Common myeloid progenitor, CD34-positive (primary cell): ENCODE measurements around the gene RICTOR.

Experiments used
- CTCF ChIA-PET: fragments of 350-600 bp; sonication (Branson Sonifier 250); formaldehyde crosslinking; loops from one replicate; lab custom pipeline; 2021; ENCODE audit warnings: antibody characterized with exemption; lab: Charles Lee
- POLR2A ChIA-PET: fragments of 350-600 bp; sonication (Branson Sonifier 250); formaldehyde crosslinking; loops from one replicate; lab custom pipeline; 2021; ENCODE audit warnings: antibody characterized with exemption; lab: Charles Lee
- DNase-seq, 3 donors: peaks; one replicate each; pipeline versions ENCODE4 v3.0.0 to v3.0.0-alpha.2; 2013
- H3K27ac ChIP-seq, 2 experiments: 1 replicate in 1 of 2; 2 replicates in 1 of 2; pipeline ENCODE4 v1.7.0; 2013; ENCODE audit warnings: inconsistent platforms in 2 of 2, low read length in 2 of 2, mild to moderate bottlenecking in 2 of 2, low read depth in 1 of 2, moderate library complexity in 1 of 2; ENCODE audit not compliant: severe bottlenecking in 2 of 2, insufficient read depth in 1 of 2, poor library complexity in 1 of 2
- H3K27me3 ChIP-seq, 5 experiments: replicated peaks in 2 of 5; 1 replicate in 3 of 5; 2 replicates in 2 of 5; pipeline versions ENCODE4 v1.6.1 to v1.7.0; 2013; ENCODE audit warnings: low read length in 4 of 5, mild to moderate bottlenecking in 2 of 5, moderate library complexity in 2 of 5, inconsistent platforms in 1 of 5; ENCODE audit not compliant: insufficient read depth in 5 of 5, control insufficient read depth in 4 of 5
- H3K36me3 ChIP-seq, 4 experiments: 1 replicate in 2 of 4; 2 replicates in 2 of 4; pipeline versions ENCODE4 v1.6.1 to v1.7.0; 2013; ENCODE audit warnings: low read length in 3 of 4, control low read depth in 1 of 4, mild to moderate bottlenecking in 1 of 4; ENCODE audit not compliant: control insufficient read depth in 4 of 4, insufficient read depth in 4 of 4
- H3K4me1 ChIP-seq, 4 experiments: 1 replicate in 3 of 4; 2 replicates in 1 of 4; pipeline versions ENCODE4 v1.6.1 to v1.7.1; 2013; ENCODE audit warnings: low read length in 3 of 4, mild to moderate bottlenecking in 3 of 4, control low read depth in 1 of 4, inconsistent platforms in 1 of 4, moderate library complexity in 1 of 4; ENCODE audit not compliant: control insufficient read depth in 4 of 4, insufficient read depth in 4 of 4; ENCODE audit errors: control extremely low read depth in 1 of 4
- H3K4me3 ChIP-seq, 7 experiments: 1 replicate in 4 of 7; 2 replicates in 3 of 7; pipeline versions ENCODE4 v1.5.1 to v1.7.0; 2013; ENCODE audit warnings: mild to moderate bottlenecking in 7 of 7, low read length in 6 of 7, moderate library complexity in 6 of 7, inconsistent platforms in 2 of 7, low read depth in 2 of 7, control low read depth in 1 of 7; ENCODE audit not compliant: insufficient read depth in 4 of 7, control insufficient read depth in 1 of 7; ENCODE audit errors: extremely low read depth in 1 of 7
- H3K9me3 ChIP-seq, 5 experiments: 1 replicate in 4 of 5; 2 replicates in 1 of 5; pipeline versions ENCODE4 v1.6.1 to v1.7.1; 2013; ENCODE audit warnings: low read length in 4 of 5, mild to moderate bottlenecking in 2 of 5, inconsistent platforms in 1 of 5, low read depth in 1 of 5, moderate library complexity in 1 of 5; ENCODE audit not compliant: control insufficient read depth in 4 of 5, insufficient read depth in 2 of 5; ENCODE audit errors: control extremely low read depth in 1 of 5
- WGBS: methylation state at CpG from one replicate; pipeline ENCODE4 v1.1.5; 2013; ENCODE audit not compliant: insufficient coverage; 5-methylcytosine and 5-hydroxymethylcytosine counted together

RICTOR gene

DNA sequence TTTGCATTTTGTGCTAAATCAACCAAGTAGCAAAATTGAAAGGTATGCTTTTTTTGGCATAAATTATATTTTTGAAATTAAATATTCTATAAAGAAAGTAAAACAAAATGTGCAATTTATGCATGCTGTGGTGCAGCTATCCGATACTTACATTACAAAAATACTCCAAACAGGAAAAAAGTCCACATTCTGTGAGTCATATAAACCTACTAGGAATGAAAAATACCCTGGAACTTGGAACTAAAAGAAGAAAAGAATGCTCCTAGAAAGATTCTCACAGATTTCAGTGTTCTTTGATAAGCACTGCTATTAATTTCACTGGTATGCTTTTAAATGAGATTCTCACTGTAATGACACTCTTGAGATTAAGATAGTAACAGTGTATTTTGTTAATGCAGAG, 135.8 kb downstream of the RICTOR start:
- no peak for DNase-seq
- H3K4me1 ChIP-seq: no peaks in the 10 kb centered on the region
- peaks cover 11 to 30% (median 21%) of the 10 kb centered on the region in 4 experiments for H3K36me3 ChIP-seq
- ChIA-PET CTCF (interaction anchor here (1.1 kb wide), 1 partner anchor 11 kb away, joined by 3 read pairs; no protein-coding TSS in a partner anchor), POLR2A (no interaction called here)
- WGBS: no CpG with 5 or more reads among the region's 1 CpG
- H3K9me3 ChIP-seq: no peaks in the 10 kb centered on the region
- H3K27ac ChIP-seq: no peak overlapping the region
- H3K27me3 ChIP-seq: no peaks in the 10 kb centered on the region
- H3K4me3 ChIP-seq: no peak overlapping the region

DNA sequence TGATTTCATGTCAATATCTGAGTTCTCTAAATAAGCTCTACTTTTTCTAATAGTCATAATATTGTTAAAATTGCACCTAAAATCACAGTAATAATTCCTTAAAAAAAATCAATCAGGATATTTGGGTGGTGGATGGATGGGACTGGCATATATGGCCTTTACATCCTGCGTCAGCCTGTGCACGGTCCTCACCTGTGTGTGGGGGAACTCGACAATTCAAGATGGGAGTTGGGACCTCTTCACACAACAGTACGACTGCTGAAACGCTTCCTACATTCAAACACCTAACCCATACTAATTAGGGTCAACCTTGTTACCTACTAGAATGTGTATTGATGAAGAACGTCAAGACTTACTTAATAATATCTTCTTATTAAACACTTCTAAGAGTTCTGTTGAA, 137.9 kb downstream of the RICTOR start:
- CTCF ChIA-PET: no interaction called here
- 100% methylated on average over 2 of the region's 6 CpGs for WGBS
- no peaks in the 10 kb centered on the region for H3K9me3 ChIP-seq
- H3K27me3 ChIP-seq: no peaks in the 10 kb centered on the region
- no peaks in the 10 kb centered on the region for H3K4me1 ChIP-seq
- POLR2A ChIA-PET: interaction anchor here (0.6 kb wide), 1 partner anchor 183 kb away, joined by 5 read pairs; no protein-coding TSS in a partner anchor
- no peak overlapping the region for H3K4me3 ChIP-seq
- H3K36me3 ChIP-seq: peaks cover 4 to 11% (median 5%) of the 10 kb centered on the region in 4 experiments
- no peak overlapping the region for H3K27ac ChIP-seq
- DNase-seq: no peak

DNA sequence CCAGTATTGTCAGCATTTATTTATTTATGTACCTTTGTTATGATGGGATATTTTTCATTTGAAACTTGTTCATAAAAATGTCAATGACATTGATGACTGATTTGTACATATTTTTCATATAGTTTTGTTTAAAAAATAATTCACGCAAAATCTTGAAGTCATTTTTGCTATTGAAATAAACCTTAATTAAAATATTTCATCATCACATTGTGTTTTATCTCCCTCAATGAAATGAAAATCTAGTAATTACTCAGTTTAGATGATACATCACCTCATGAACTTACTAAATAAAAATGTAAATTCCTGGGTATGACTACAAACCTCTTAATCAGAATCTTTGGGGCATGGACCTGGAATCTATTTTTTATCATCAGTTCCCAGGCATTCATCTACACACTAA, 138.8 kb downstream of the RICTOR start:
- Histone ChIP-seq H3K27me3 (no peaks in the 10 kb centered on the region), H3K4me1 (no peaks in the 10 kb centered on the region), H3K27ac (no peak overlapping the region), H3K36me3 (peaks cover 0 to 5% (median 4%) of the 10 kb centered on the region in 4 experiments), H3K9me3 (no peaks in the 10 kb centered on the region), H3K4me3 (no peak overlapping the region)
- no CpG with 5 or more reads among the region's 1 CpG for WGBS
- no peak for DNase-seq
- CTCF ChIA-PET: no interaction called here
- POLR2A ChIA-PET: no interaction called here

DNA sequence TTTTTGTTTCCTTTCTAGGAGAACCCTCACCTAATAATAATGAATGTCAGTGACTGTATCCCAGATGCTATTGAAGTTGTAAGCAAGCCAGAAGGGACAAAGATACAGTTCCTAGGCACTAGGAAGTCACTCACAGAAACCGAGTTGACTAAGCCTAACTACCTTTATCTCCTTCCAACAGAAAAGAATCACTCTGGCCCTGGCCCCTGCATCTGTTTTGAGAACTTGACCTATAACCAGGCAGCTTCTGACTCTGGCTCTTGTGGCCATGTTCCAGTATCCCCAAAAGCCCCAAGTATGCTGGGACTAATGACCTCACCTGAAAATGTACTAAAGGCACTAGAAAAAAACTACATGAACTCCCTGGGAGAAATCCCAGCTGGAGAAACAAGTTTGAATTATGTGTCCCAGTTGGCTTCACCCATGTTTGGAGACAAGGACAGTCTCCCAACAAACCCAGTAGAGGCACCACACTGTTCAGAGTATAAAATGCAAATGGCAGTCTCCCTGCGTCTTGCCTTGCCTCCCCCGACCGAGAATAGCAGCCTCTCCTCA, 141.3 kb downstream of the RICTOR start:
- ChIA-PET POLR2A (interaction anchor here (0.6 kb wide), 1 partner anchor 1195 kb away, joined by 4 read pairs; no protein-coding TSS in a partner anchor), CTCF (interaction anchor here (1.0 kb wide), 1 partner anchor 10 kb away, joined by 3 read pairs; no protein-coding TSS in a partner anchor)
- H3K36me3 ChIP-seq: peaks cover 0 to 5% (median 1%) of the 10 kb centered on the region in 4 experiments
- H3K4me1 ChIP-seq: no peaks in the 10 kb centered on the region
- peaks cover 0 to 3% (median 2%) of the 10 kb centered on the region in 5 experiments for H3K27me3 ChIP-seq
- H3K27ac ChIP-seq: no peak overlapping the region
- 83% methylated on average over 4 of the region's 4 CpGs for WGBS
- H3K9me3 ChIP-seq: no peaks in the 10 kb centered on the region
- DNase-seq: no peak
- no peak overlapping the region for H3K4me3 ChIP-seq

DNA sequence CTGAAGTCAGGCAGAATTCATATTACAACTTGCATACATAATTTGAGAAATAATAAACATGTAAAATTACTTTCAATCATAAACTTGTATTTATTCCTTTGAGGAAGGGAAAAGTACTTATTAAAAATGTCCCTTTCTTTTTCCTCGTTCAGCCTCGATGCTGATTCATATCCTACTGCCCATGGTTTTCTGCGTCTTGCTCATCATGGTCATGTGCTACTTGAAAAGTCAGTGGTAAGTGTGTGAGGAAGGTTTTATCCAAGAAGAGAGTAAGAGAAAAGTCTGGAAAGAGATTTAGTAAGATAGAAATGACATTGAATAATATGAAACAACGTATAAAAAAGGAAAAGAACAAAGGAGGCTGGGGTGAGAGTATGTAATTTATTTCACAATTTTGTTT, 142.5 kb downstream of the RICTOR start:
- H3K36me3 ChIP-seq: peaks cover 0 to 2% (median under 1%) of the 10 kb centered on the region in 4 experiments
- CTCF ChIA-PET: no interaction called here
- no peak for DNase-seq

DNA sequence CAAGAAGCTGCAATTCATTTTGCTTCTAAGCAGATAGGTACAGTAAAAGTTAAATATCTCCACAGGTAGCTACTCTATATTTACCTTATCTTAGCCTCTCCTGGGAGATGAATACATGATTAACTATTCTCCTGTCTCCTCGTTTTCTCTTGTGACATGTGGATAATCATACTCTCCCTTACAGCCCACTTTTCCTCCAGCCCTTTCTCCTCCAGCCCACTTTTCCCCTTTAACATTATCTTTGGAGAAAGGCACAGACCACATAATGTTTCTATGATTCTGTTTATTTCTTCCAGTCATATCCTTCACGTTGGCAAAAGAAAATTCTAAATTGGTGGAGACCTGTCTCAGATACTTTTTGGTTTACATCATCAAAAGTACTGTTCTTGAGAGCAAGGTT, 144.4 kb downstream of the RICTOR start:
- Histone ChIP-seq H3K4me3 (no peak overlapping the region), H3K4me1 (no peaks in the 10 kb centered on the region), H3K27me3 (peaks cover 0 to 22% (median 8%) of the 10 kb centered on the region in 5 experiments), H3K27ac (no peak overlapping the region), H3K9me3 (no peaks in the 10 kb centered on the region), H3K36me3 (no peaks in the 10 kb centered on the region)
- POLR2A ChIA-PET: no interaction called here
- 86% methylated on average over 1 of the region's 2 CpGs for WGBS
- CTCF ChIA-PET: no interaction called here
- no peak for DNase-seq

More for the DNA sequence above, 142.5 kb downstream of the RICTOR start:
- Histone ChIP-seq H3K27me3 (peaks cover 0 to 10% (median 3%) of the 10 kb centered on the region in 5 experiments), H3K27ac (no peak overlapping the region), H3K9me3 (no peaks in the 10 kb centered on the region), H3K4me3 (no peak overlapping the region), H3K4me1 (no peaks in the 10 kb centered on the region)
- 88% methylated on average over 2 of the region's 4 CpGs for WGBS
- POLR2A ChIA-PET: no interaction called here

DNA sequence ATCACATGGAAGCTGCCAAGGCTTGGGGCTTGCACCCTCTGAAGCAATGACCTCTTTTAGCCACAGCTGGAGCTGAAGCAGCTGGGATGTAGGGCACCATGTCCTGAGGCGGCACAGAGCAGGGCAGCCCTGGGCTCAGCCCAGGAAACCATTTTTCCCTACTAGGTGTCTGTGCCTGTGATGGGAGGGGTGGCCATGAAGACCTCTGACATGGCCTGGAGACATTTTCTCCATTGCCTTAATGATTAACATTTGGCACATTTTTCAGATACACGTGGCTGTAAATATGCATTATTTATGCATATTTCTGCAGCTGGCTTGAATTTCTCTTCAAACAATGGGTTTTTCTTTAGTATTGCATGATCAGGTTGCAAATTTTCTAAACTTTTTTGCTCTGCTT, 146.7 kb downstream of the RICTOR start:
- POLR2A ChIA-PET: no interaction called here
- no peak overlapping the region for H3K4me3 ChIP-seq
- no peak overlapping the region for H3K27ac ChIP-seq
- 100% methylated on average over 1 of the region's 2 CpGs for WGBS
- no peak for DNase-seq
- no peaks in the 10 kb centered on the region for H3K4me1 ChIP-seq
- CTCF ChIA-PET: no interaction called here
- H3K9me3 ChIP-seq: no peaks in the 10 kb centered on the region
- H3K36me3 ChIP-seq: no peaks in the 10 kb centered on the region
- H3K27me3 ChIP-seq: peaks cover 0 to 29% (median 11%) of the 10 kb centered on the region in 5 experiments
